WTC11 (cell line): ENCODE measurements around the gene MCUB. TPM values are rescaled to one million over a fixed set of nuclear protein-coding genes. Genes with fewer than 3 reads are reported as not detected.

Source experiments
- ATAC-seq: fragments of 200-7000 bp; cut with Tn5 transposase; 2 replicates; pipeline ENCODE4 v1.10.0; 2021; ENCODE audit warnings: mild to moderate bottlenecking, moderate library complexity
- CTCF ChIA-PET: fragments of 300-600 bp; sonication (Branson Sonifier 250); formaldehyde crosslinking; loops from one replicate; lab custom pipeline; 2021; ENCODE audit warnings: antibody characterized with exemption; lab: Charles Lee
- POLR2A ChIA-PET: fragments of 350-600 bp; sonication (Branson Sonifier 250); formaldehyde crosslinking; loops from one replicate; lab custom pipeline; 2021; ENCODE audit warnings: antibody characterized with exemption; lab: Charles Lee
- DNase-seq: peaks from one replicate; pipeline ENCODE4 v3.0.0; 2021; ENCODE audit warnings: low spot score
- H3K27ac Mint-ChIP-seq: 2 replicates; pipeline ENCODE4 v1.8.0; 2021; ENCODE audit warnings: mixed read lengths
- H3K27me3 Mint-ChIP-seq: 2 replicates; pipeline ENCODE4 v1.8.0; 2021; ENCODE audit warnings: low read depth, mild to moderate bottlenecking, moderate library complexity, mixed read lengths
- H3K36me3 Mint-ChIP-seq: 2 replicates; pipeline ENCODE4 v1.8.0; 2021; ENCODE audit warnings: mixed read lengths
- H3K4me1 Mint-ChIP-seq: 2 replicates; pipeline ENCODE4 v1.8.0; 2022; ENCODE audit warnings: mixed read lengths
- H3K4me3 Mint-ChIP-seq: 2 replicates; pipeline ENCODE4 v1.8.0; 2021; ENCODE audit warnings: mild to moderate bottlenecking, moderate library complexity, mixed read lengths
- H3K9me3 Mint-ChIP-seq: 2 replicates; pipeline ENCODE4 v1.8.0; 2021; ENCODE audit warnings: mixed read lengths
- ATF1 ChIP-seq: sonication (generic); formaldehyde crosslinking; IDR thresholded peaks from 2 replicates; pipeline ENCODE4 v1.8.1; 2023; ENCODE audit warnings: mild to moderate bottlenecking, moderate library complexity, missing genetic modification reagents
- GRHL2 ChIP-seq: fragments of 250-450 bp; sonication (Bioruptor Pico); IDR thresholded peaks from 2 replicates; pipeline ENCODE4 v1.8.0; 2022; ENCODE audit warnings: mild to moderate bottlenecking, moderate library complexity; ENCODE audit not compliant: insufficient replicate concordance, severe bottlenecking
- JUN ChIP-seq: sonication (generic); formaldehyde crosslinking; IDR thresholded peaks from 2 replicates; pipeline ENCODE4 v1.8.0; 2023; ENCODE audit warnings: mild to moderate bottlenecking, missing genetic modification reagents
- NFYB ChIP-seq: sonication (generic); formaldehyde crosslinking; conservative IDR thresholded peaks from 2 replicates; pipeline ENCODE4 v1.8.0; 2022; ENCODE audit warnings: low read depth, missing genetic modification reagents
- OVOL2 ChIP-seq: fragments of 250-450 bp; sonication (Bioruptor Pico); IDR thresholded peaks from 2 replicates; pipeline ENCODE4 v1.9.0; 2021; ENCODE audit warnings: mild to moderate bottlenecking, borderline replicate concordance
- TCF7 ChIP-seq: sonication (generic); formaldehyde crosslinking; IDR thresholded peaks from 2 replicates; pipeline ENCODE4 v1.8.0; 2022; ENCODE audit warnings: mild to moderate bottlenecking, low read depth, missing genetic modification reagents, moderate library complexity
- ZNF138 ChIP-seq: sonication (generic); formaldehyde crosslinking; conservative IDR thresholded peaks from 2 replicates; pipeline ENCODE4 v1.8.1; 2022; ENCODE audit warnings: mild to moderate bottlenecking, moderate library complexity, missing genetic modification reagents
- ZNF317 ChIP-seq: sonication (generic); formaldehyde crosslinking; IDR thresholded peaks from 2 replicates; pipeline ENCODE4 v1.8.1; 2023; ENCODE audit warnings: low read depth, mild to moderate bottlenecking, moderate library complexity, missing genetic modification reagents, borderline replicate concordance
- ZNF671 ChIP-seq: fragments of 250-450 bp; sonication (Bioruptor Pico); IDR thresholded peaks from 2 replicates; pipeline ENCODE4 v1.8.0; 2021; ENCODE audit warnings: mild to moderate bottlenecking
- total RNA-seq: library from RNA; stranded (reverse); gene quantifications from 3 replicates; pipeline ENCODE4 v1.2.3, GENCODE V29; 2021
- TF ChIP-seq, protein P1 (sequence below): sonication (generic); formaldehyde crosslinking; IDR thresholded peaks from 2 replicates; pipeline ENCODE4 v1.8.1; 2022; ENCODE audit warnings: mild to moderate bottlenecking, missing genetic modification reagents, moderate library complexity, borderline replicate concordance
- TF ChIP-seq, protein P2 (sequence below): sonication (generic); formaldehyde crosslinking; IDR thresholded peaks from 2 replicates; pipeline ENCODE4 v1.8.0; 2022; ENCODE audit warnings: mild to moderate bottlenecking, missing genetic modification reagents
- TF ChIP-seq, protein P3 (sequence below): fragments of 250-450 bp; sonication (Bioruptor Pico); IDR thresholded peaks from 2 replicates; pipeline ENCODE4 v1.9.0; 2021; ENCODE audit warnings: mild to moderate bottlenecking, borderline replicate concordance
- TF ChIP-seq, protein P4 (sequence below): sonication (generic); formaldehyde crosslinking; IDR thresholded peaks from 2 replicates; pipeline ENCODE4 v1.8.0; 2022; ENCODE audit warnings: mild to moderate bottlenecking, missing genetic modification reagents
- TF ChIP-seq, protein P5 (sequence below): sonication (generic); formaldehyde crosslinking; IDR thresholded peaks from 2 replicates; pipeline ENCODE4 v1.8.1; 2022; ENCODE audit warnings: mild to moderate bottlenecking, moderate library complexity, missing genetic modification reagents
- TF ChIP-seq, protein P6 (sequence below): fragments of 250-450 bp; sonication (Bioruptor Pico); IDR thresholded peaks from 2 replicates; pipeline ENCODE4 v1.9.0; 2021; ENCODE audit warnings: moderate library complexity, mild to moderate bottlenecking, inconsistent platforms, borderline replicate concordance
- TF ChIP-seq, protein P7 (sequence below): sonication (generic); formaldehyde crosslinking; IDR thresholded peaks from 2 replicates; pipeline ENCODE4 v1.8.1; 2022; ENCODE audit warnings: low read depth, mild to moderate bottlenecking, moderate library complexity, missing genetic modification reagents, borderline replicate concordance

MCUB gene
- total RNA-seq, 1 experiment from 2014 or later, result 26.8 TPM

DNA sequence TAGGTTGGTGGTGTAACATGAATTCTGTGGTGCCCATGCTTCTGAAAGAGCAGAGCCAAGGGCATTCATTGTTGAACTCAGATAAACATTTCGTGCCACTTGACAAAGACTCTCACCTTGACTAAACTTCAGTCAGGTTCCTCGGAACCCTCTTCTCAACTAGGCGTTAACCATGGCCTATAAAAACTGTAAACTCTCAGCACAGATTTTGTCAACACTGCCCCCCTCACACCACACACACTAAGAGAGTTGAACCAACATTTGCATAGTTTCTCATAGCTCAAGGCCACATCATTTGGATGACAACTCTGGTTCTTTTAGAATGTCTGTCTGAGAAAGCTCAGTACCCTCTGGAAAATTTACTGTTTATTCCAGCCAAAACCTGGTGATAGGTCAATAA is 115.1 kb downstream of the MCUB start:
- Mint-ChIP-seq H3K4me1 (0 out of 2 replicates have a peak, but pooled peaks cover 3% of the 10 kb centered on the region), H3K27me3 (peaks cover 5% of the 10 kb centered on the region), H3K4me3 (no peak overlapping the region), H3K36me3 (peaks cover 31% of the 10 kb centered on the region), H3K9me3 (peaks cover 36% of the 10 kb centered on the region), H3K27ac (no peak overlapping the region)
- no peak for ATAC-seq
- no peak for DNase-seq
- TF ChIP-seq ZNF671 (CRISPR knock-in tag) (no peak), TCF7 (CRISPR knock-in tag) (no peak), JUN (CRISPR knock-in tag) (no peak), OVOL2 (CRISPR knock-in tag) (no peak), ATF1 (CRISPR knock-in tag) (no peak), ZNF317 (CRISPR knock-in tag) (no peak), NFYB (CRISPR knock-in tag) (no peak), ZNF138 (CRISPR knock-in tag) (no peak), GRHL2 (CRISPR knock-in tag) (no peak)
- TF ChIP-seq, protein P1, sequence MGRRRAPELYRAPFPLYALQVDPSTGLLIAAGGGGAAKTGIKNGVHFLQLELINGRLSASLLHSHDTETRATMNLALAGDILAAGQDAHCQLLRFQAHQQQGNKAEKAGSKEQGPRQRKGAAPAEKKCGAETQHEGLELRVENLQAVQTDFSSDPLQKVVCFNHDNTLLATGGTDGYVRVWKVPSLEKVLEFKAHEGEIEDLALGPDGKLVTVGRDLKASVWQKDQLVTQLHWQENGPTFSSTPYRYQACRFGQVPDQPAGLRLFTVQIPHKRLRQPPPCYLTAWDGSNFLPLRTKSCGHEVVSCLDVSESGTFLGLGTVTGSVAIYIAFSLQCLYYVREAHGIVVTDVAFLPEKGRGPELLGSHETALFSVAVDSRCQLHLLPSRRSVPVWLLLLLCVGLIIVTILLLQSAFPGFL, result no peak
- TF ChIP-seq, protein P2, sequence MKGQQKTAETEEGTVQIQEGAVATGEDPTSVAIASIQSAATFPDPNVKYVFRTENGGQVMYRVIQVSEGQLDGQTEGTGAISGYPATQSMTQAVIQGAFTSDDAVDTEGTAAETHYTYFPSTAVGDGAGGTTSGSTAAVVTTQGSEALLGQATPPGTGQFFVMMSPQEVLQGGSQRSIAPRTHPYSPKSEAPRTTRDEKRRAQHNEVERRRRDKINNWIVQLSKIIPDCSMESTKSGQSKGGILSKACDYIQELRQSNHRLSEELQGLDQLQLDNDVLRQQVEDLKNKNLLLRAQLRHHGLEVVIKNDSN (CRISPR knock-in tag), result no peak
- TF ChIP-seq, protein P3, sequence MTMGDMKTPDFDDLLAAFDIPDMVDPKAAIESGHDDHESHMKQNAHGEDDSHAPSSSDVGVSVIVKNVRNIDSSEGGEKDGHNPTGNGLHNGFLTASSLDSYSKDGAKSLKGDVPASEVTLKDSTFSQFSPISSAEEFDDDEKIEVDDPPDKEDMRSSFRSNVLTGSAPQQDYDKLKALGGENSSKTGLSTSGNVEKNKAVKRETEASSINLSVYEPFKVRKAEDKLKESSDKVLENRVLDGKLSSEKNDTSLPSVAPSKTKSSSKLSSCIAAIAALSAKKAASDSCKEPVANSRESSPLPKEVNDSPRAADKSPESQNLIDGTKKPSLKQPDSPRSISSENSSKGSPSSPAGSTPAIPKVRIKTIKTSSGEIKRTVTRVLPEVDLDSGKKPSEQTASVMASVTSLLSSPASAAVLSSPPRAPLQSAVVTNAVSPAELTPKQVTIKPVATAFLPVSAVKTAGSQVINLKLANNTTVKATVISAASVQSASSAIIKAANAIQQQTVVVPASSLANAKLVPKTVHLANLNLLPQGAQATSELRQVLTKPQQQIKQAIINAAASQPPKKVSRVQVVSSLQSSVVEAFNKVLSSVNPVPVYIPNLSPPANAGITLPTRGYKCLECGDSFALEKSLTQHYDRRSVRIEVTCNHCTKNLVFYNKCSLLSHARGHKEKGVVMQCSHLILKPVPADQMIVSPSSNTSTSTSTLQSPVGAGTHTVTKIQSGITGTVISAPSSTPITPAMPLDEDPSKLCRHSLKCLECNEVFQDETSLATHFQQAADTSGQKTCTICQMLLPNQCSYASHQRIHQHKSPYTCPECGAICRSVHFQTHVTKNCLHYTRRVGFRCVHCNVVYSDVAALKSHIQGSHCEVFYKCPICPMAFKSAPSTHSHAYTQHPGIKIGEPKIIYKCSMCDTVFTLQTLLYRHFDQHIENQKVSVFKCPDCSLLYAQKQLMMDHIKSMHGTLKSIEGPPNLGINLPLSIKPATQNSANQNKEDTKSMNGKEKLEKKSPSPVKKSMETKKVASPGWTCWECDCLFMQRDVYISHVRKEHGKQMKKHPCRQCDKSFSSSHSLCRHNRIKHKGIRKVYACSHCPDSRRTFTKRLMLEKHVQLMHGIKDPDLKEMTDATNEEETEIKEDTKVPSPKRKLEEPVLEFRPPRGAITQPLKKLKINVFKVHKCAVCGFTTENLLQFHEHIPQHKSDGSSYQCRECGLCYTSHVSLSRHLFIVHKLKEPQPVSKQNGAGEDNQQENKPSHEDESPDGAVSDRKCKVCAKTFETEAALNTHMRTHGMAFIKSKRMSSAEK (CRISPR knock-in tag), result no peak
- TF ChIP-seq, protein P4, sequence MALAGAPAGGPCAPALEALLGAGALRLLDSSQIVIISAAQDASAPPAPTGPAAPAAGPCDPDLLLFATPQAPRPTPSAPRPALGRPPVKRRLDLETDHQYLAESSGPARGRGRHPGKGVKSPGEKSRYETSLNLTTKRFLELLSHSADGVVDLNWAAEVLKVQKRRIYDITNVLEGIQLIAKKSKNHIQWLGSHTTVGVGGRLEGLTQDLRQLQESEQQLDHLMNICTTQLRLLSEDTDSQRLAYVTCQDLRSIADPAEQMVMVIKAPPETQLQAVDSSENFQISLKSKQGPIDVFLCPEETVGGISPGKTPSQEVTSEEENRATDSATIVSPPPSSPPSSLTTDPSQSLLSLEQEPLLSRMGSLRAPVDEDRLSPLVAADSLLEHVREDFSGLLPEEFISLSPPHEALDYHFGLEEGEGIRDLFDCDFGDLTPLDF (CRISPR knock-in tag), result no peak
- TF ChIP-seq, protein P5, sequence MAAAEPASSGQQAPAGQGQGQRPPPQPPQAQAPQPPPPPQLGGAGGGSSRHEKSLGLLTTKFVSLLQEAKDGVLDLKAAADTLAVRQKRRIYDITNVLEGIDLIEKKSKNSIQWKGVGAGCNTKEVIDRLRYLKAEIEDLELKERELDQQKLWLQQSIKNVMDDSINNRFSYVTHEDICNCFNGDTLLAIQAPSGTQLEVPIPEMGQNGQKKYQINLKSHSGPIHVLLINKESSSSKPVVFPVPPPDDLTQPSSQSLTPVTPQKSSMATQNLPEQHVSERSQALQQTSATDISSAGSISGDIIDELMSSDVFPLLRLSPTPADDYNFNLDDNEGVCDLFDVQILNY (CRISPR knock-in tag), result no peak
- TF ChIP-seq, protein P6, sequence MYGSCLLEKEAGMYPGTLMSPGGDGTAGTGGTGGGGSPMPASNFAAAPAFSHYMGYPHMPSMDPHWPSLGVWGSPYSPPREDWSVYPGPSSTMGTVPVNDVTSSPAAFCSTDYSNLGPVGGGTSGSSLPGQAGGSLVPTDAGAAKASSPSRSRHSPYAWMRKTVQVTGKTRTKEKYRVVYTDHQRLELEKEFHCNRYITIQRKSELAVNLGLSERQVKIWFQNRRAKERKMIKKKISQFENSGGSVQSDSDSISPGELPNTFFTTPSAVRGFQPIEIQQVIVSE (CRISPR knock-in tag), result no peak
- TF ChIP-seq, protein P7, sequence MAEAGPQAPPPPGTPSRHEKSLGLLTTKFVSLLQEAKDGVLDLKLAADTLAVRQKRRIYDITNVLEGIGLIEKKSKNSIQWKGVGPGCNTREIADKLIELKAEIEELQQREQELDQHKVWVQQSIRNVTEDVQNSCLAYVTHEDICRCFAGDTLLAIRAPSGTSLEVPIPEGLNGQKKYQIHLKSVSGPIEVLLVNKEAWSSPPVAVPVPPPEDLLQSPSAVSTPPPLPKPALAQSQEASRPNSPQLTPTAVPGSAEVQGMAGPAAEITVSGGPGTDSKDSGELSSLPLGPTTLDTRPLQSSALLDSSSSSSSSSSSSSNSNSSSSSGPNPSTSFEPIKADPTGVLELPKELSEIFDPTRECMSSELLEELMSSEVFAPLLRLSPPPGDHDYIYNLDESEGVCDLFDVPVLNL (CRISPR knock-in tag), result no peak
- POLR2A ChIA-PET, result no interaction called here
- CTCF ChIA-PET, result no interaction called here
